ENCODE data around the gene ABI3BP.

ABI3BP gene

DNA sequence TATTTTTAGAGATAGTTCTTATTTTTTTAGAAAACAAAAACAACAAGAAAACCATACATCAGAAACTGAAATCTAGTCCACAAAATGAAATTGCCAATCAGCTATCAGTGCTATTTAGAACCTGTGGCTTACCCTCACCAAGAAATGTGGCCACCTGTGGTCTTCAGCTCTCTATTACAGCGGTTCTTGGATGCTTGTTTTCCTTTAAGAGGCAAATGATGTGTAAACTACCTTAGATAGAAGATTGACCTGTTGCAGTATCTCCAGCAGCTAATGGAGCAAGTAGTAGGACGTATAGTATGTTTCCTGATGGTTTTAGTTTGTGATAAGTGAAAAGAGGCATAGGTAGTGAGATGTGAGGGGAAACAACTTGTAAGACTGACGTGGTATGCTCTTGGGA, 262.7 kb downstream of the ABI3BP start:
- no peak for DNase-seq (ENCODE audit: low spot score)

DNA sequence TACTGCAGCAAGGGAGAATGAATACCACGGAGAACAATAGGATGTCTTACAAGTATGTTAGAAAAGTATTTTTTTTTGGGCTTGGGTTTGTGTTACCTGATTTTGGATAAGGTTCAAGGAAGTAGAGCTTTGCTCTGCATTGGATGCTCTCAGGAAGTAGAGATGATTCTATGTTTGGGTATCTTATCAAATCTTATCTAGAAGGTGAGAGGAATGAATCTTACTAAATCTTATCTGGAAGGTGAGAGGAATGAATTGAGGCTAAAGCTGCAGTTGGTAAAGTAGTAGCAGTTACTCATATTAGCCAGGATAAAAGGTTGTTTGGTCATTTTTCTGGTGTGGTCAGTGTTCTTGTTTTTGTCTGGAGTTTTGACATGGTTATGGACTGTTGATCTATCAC, 266.5 kb downstream of the ABI3BP start:
- DNase-seq (ENCODE audit: low spot score): no peak

DNA sequence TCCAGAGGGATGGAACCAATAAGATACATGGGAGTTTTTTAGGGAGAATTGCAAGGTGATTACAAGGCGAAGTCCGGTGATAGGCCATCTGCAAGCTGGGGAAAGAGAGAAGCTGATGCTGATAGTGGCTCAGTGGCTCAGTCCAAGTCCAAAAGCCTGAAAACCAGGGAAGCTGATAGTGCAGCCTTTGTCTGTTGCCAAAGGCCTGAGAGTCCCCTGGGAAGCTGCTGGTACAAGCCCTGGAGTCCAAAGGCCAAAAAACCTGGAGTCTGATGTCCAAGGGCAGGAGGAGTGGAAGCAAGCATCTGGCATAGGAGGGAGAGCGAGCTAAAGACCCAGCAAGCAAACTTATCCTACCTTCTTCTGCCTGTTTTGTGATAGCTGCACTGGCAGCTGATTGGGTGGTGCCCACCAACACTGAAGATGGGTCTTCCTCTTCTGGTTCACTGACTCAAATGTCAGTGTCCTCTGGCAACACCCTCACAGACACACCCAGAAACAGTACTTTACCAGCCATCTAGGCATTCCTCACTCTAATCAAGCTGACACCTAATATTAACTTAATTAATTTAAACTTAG, 267.2 kb downstream of the ABI3BP start:
- no peak for DNase-seq (ENCODE audit: low spot score)

DNA sequence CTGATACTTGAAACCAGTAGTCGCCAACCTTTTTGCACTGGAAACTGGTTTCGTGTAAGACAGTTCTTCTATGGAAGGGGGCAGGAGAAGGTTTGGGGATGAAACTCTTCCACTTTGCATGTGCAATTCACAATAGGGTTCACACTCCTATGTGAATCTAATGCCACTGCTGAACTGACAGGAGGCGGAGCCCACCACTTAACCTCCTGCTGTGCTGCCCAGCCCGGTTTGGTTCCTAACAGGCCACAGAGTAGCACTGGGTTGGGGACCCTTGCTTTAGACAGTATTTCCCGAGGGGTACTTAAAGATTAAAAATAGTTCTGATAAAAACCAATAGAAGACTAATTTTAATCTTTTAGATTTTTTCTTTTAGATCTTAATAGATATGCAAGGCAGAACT, 272.8 kb downstream of the ABI3BP start:
- DNase-seq (ENCODE audit: low spot score): no peak

DNA sequence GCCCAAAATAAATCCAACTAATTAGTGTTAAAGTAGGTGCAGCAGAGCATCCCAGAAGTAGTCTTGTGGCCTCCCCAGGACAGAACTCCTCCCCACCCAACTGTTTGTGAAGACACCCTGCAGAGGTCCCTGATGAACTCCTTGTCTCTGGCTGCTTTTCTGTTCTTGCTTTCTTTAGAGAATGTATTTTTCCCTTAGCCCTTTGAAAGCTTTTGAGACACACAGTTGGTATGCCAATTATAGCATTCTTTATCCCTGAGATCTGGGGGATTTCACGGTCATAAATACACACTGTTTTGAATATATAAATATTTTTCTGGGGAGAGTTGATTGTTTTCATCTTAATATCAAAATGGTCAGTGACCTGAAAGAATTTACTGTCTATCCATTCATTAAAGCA, 274.1 kb downstream of the ABI3BP start:
- no peak for DNase-seq (ENCODE audit: low spot score)

DNA sequence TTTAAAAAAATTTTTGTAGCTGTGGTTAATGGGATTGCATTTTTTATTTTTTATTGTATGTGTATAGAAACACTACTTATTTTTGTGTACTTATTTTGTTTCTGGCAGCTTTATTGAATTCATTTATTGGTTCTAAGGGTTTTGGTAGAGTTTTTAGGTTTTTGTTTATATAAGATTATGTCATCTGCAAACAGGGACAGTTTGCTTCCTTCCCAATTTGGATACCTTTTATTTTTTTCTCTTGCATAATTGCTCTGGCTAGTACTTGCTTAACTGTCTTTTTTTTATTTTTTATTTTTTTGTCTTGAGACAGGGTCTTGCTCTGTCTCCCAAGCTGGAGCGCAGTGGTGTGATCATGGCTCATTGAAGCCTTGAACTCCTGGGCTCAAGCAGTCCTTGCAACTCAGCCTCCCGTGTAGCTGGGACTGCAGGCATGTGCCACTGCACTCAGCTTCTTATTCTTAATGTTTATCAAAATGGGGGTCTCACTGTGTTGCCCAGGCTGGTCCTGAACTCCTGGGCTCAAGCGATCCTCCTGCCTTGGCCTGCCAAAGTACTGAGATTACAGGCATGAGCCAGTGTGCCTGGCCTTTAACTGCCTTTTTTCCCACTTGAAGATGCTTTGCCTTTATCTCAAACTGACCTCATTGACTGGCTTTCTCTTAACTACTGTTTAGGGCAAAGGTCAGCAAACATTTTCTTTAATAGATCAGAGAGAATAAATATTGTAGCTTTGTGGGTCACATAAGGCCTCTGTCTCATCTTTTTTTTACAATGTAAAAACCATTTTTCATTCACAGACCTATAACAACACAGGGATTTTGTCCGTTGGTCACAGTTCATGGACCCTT, 275.4 kb downstream of the ABI3BP start:
- no peak for DNase-seq (ENCODE audit: low spot score)

DNA sequence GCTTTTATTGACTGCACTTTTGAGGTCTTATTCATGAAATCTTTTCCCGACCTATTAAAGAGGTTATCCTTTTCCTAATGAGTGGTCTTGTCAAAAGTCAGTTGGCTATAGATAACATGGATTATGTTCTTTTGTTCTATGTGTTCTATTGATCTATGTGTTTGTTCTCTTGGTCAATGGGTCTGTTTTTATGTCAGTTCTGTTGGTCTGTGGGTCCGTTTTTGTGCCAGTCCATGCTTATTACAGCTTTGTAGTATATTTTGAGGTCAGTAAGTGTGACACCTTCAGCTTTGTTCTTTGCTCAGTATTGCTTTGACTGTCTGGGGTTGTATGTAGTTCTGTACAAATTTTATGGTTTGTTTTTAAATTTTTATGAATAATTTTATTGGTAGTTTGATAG, 276.2 kb downstream of the ABI3BP start:
- no peak for DNase-seq (ENCODE audit: low spot score)

DNA sequence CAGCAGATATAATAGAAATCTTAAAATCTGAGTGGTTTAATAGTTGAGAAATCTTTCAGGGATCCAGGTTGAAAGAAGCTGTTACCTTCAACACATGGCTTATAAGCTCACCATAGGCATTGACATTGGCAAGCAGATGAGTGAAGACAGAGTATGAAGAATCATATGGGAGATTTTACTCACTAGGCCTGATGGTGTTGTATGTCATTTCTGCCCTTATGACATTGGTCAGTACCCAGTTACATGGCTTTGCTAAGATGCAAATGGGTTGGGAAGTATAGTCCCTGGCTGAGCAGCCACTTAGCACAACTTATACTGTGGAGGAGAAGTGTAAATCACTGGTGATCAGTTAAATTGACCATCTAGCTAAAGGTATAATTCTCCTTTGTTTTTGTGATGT, 278.0 kb downstream of the ABI3BP start:
- DNase-seq (ENCODE audit: low spot score): no peak

DNA sequence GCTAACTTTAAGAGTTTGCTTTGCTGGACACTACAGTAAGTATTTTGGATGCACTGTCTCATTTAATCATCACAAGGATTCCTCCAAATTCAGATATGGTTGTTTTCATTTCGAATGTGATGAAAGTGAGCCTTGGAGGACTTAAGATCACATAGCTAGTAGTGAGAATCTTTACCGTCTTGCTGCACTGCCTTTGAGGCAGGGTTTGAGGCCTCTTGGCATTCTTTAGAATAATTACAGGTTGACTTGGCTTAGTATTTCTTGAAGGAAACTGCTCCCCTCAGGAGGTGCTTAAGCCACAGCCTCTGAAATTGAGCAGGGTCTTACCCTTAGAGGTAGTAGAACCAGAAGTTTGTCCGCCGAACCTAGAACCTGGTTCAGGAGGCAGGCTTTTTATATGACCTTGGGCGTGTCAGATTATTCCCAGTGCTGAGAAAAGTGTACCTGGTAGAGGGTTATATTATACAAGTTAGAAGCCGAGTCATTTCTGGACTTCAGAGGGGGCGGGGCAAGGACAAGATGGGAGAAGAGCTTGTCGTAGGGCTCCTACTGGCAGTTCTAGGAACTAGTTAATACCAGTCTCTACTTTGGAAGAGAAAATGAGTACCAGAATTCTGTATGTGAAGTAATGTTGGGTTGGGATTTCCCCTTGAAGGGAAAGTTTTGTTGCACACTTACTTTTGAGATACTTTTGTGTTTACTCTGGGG, 282.8 kb downstream of the ABI3BP start:
- peak; percentile 24 for DNase-seq (ENCODE audit: low spot score)

DNA sequence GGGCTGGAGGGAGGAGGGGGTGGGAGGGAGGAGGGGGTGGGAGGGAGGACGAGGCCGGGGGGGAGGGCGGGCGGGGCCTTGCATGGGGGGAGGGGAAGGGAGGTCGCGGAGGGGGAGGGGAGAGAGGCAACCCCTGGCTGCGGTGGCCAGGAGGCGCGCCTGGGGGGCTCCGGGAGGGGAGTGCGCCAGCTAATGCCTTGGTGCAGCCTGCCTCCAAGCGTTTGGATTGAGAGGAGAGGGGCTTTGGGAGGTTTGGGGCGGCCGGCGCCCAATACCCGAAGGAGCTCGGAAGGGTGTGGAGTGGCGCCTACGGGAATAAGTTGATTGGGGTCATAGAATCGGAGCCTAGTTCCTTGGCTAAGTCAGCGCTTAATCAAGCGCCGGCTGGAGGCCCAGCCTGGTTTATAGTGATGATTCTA, 283.4 kb downstream of the ABI3BP start:
- DNase-seq (ENCODE audit: low spot score): peak; percentile 24

DNA sequence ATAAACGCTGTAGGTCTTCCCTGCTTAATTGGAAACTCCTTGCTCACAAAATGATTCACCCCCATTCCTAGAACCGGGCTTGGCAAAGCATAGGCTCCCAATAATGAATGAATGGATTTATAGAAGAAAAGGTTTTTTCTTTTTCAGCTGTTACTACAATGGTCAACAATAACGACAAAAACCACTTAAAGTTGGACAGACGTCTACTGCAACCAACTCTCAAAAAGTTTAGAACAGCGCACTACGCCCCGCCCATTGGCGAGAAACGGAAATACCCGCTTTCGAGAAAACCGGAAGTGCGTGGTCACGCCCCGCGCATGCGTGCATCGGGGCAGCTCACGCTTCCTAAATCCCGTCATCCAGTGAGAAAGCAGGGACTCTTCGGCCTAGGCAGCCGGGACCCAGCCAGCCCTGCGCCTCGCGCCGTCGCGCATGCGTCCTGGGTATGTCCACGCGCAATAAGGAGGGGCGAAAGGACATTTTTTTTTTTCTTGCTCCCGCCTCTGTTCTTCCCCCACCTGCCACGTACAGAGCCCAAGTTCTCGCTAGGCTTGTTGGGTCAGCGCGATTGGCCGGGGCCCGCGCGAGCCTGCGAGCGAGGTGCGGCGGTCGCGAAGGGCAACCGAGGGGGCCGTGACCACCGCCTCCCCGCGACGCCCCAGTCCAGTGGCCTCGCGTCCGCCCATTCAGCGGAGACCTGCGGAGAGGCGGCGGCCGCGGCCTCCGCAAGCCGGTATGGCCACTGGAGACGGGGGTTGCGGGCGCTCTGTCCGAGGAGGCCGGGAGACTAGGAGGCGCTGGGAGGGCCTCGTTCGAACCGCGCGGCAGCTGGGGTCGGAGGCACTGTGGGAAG, 284.0 kb downstream of the ABI3BP start, which contains the start of gene TFG:
Gene TFG (plus strand): TSS at position 506 of the 853 bp plus-strand sequence. CDS start 4,192 bp downstream, outside the sequence.
- DNase-seq (ENCODE audit: low spot score): peak; percentile 97

DNA sequence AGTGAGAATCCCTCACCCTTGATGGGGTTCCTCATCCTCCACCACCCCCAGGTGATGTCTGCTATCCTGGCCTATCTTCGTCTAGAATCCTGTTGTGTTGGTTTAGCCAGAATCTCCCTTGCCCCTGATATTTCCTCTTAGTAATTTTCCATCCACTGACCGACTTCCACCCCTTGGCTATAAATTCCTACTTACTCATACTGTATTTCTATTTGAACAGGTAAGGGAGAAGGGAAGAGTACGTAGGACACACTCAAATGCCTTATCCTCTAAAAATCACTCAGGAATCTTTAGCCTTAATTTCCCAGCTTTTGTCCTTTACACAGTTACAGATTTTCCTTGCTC, 284.6 kb downstream of the ABI3BP start:
- no peak for DNase-seq (ENCODE audit: low spot score)

DNA sequence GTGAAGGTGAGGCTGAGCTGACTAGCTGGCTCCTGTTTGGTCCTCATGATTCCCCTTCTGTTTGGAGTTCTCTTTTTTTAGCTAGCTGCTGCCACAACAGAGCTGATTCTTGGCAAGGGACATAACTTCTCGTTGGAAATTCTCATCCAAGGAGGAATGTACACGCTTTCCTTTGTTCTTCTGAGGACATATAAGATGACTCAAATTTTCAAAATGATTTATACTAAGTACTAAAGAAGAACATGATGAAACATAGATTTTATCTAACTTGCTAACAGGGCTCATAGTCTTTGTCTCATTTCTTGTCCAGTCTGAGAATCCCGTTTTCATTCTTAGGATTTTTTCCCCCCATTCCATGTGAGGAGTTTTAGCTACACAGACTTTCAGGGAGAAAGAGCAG, 286.9 kb downstream of the ABI3BP start:
- no peak for DNase-seq (ENCODE audit: low spot score)

DNA sequence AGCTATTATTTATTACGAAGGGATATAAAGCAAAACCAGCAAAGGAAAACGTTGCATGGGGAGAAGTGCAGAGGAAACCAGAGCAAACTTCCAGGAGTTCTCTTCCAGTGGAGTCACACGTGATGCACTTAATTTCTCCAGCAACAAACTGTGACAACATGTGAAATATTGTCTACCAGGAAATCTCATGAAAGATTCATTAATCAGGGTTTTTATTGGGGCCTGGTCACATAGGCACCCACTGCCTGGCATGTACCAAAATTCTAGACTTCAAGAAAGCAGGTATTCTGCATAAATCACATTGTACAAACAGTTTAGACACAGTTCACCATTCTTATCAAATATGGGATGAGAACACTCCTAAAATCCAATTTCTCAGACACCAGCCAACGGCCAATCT, 289.4 kb downstream of the ABI3BP start:
- no peak for DNase-seq (ENCODE audit: low spot score)

DNA sequence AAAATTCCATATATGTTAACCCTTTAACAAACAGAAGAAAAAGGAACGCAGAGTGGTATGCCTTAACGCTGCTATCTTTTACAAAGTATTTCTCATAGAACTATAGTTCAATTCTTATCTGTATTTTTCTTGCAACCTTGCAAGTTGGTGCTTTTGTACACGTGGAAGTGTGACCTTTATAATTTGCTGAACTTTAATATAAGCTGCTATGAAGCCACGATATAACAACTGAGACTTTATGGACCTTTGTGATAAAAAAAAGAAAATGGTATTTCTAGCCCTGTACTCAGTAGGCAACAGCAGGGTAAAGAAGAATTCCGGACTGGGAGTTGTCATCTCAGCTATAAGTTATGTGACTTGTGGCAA, 290.3 kb downstream of the ABI3BP start:
- DNase-seq (ENCODE audit: low spot score): no peak

DNA sequence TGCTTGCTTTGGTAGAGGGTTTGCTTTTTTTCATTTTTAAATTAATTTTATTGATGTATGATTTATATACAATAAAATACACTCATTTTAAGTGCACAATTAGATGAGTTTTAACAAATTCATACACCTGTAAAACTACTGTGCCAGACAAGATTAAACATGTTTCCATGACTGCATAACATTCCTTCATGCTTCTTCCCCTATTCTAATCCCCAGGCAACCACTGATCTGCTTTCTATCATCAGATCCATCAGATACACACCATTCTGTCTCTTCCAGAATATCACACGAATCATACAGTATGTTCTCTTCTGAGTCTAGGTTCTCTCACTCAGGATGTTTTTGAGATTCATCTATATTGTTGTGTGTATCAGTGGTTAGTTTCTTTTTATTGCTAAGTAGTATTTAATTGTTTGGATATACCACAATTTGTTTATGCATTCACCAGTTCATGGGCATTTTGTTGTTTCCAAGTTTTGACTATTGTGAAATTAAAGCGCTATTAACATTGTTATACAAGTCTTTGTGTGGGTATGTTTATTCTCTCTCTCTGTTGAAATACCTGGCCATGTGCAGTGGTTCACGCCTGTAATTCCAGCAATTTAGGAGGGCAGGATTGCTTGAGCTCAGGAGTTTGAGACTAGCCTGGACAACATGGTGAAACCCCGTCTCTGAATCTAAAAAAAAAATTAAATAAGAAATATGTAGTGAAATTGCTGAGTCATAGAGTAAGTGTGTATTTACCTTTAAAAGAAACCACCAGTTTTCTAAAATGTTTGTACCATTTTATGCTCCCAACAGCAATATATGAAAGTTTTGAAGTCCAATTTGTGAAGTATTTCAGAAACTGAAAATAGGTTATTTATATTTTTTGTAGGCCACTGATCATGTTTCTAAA, 290.9 kb downstream of the ABI3BP start:
- DNase-seq (ENCODE audit: low spot score): no peak

DNA sequence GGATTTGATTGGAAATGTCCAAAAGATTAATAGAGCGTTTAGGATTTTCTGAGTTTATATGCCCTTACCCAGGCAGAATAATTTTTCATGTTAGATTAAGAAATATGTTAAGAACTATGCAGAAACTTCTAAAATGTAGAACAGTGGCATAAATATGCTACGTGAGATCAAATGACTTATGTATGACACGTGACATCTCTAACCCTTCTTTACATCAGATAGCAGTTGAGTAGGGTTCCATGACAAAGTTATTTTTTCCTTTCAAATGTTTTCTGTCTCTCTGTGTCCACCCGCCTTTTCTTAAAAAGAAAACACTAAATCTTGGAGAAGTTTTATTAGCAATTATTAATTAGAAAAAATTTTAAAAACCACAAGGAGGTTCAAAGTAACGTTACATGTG, 292.5 kb downstream of the ABI3BP start:
- no peak for DNase-seq (ENCODE audit: low spot score)

Data from globus pallidus (tissue), 1 donor.